GM20000 (cell line): ENCODE measurements around the gene ZNF275.
"Not testable (repeated sequence)": the region's sequence is repeated elsewhere in the genome, so short reads cannot be mapped to it uniquely, and the experiment has no call there.

Experiments used
- DNase-seq: peaks from one replicate; pipeline ENCODE4 v3.0.0; 2012; ENCODE audit warnings: low spot score
- TF ChIP-seq, protein P1 (sequence below): IDR thresholded peaks from 2 replicates; pipeline ENCODE4 v1.5.1; 2012; ENCODE audit warnings: mild to moderate bottlenecking, control low read depth; ENCODE audit errors: extremely low read depth, missing control alignments

ZNF275 gene, protein sequence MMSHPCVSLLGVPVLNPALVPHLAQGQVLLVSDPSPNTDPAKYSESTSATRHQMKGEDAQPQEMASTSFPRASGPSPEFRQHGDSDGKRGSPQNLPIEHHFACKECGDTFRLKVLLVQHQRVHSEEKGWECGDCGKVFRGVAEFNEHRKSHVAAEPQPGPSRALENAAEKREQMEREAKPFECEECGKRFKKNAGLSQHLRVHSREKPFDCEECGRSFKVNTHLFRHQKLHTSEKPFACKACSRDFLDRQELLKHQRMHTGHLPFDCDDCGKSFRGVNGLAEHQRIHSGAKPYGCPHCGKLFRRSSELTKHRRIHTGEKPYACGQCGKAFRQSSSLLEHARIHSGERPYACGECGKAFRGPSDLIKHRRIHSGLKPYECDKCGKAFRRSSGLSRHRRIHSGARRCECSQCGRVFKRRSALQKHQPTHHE

DNA sequence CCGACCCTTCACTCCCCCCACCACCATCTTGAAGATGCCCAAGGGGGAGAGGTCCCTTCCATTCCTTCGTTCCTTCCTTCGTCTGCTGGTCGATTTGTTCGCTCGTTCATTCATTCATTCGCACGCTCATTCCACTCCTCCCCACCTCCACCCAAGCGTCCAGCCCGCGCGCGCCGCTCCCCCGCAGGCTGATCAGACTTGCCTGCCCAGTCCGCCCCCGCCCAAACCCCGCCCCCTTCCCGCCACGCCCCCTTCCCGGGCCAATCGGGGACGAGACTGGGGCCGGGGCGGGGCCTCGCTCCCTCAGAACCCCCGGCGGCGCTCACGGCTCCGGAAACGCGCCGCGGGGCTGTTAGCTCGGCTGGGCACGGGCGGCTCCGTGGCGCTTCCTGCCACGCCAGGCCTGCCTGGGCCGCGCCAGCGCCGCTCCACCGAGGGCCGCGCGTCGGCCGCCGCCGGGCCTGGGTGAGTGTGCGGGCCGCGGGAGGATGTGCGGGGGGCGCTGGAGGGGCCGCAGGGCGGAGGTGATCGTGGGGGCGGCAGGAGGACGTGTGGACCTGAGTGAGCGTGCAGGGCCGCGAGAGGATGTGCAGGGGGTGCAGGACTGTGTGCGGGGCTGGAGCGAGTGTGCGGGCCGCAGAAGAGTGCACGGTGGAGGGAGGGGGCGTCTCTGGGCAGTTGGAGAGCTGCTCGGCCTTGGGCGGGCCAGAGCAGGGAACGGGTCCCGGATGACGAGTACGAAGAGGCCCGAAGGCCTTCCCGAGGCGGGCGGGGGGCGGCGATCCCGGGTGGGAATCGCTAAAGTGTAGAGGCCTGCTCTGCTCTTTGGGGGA, at the start of gene ZNF275:
ZNF275 (plus strand) TSS at position 333 of the 833 bp plus-strand sequence. CDS start 2,527 bp downstream, outside the sequence.
- TF ChIP-seq, protein P1, sequence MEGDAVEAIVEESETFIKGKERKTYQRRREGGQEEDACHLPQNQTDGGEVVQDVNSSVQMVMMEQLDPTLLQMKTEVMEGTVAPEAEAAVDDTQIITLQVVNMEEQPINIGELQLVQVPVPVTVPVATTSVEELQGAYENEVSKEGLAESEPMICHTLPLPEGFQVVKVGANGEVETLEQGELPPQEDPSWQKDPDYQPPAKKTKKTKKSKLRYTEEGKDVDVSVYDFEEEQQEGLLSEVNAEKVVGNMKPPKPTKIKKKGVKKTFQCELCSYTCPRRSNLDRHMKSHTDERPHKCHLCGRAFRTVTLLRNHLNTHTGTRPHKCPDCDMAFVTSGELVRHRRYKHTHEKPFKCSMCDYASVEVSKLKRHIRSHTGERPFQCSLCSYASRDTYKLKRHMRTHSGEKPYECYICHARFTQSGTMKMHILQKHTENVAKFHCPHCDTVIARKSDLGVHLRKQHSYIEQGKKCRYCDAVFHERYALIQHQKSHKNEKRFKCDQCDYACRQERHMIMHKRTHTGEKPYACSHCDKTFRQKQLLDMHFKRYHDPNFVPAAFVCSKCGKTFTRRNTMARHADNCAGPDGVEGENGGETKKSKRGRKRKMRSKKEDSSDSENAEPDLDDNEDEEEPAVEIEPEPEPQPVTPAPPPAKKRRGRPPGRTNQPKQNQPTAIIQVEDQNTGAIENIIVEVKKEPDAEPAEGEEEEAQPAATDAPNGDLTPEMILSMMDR, result no peak
- DNase-seq, result peak; percentile 94

DNA sequence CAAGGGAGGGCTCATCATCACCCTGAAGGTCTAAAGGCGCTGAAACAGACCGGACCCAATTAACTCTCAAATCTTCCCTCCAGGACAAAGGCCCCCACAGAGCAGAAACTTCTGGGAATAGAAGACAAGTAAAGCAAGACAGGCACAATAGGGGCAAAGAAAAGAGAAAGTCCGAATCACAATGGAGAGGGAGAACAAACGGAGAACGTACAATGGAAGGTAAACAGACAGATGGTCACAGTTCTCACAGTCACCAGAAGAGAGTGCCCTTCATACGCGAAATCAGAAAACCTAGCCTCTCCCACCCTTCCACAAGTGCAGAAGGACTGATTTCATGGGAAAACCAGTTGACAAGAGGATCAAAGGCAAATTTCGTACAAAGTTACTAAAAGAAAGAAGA, 48.3 kb upstream of the ZNF275 start:
- DNase-seq, result not testable (repeated sequence)

DNA sequence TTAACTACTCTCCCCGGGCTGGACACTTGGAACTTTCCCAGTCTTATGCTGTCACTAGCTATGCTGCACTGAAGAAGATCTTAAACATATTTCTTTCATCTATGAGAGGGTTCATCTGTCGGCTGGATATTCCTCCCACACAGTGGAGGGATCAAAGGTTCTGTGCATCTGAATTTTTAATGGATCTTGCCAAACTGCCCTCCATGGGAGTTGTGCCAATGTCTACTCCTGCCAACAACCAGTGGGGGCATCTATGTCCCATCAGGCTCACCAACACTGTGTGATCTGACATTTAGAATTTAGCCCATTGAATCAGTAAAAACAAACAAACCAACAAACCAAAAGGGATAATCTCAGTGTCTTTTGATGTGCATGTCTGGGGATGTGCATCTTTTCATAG, 45.1 kb upstream of the ZNF275 start:
- DNase-seq, result not testable (repeated sequence)

DNA sequence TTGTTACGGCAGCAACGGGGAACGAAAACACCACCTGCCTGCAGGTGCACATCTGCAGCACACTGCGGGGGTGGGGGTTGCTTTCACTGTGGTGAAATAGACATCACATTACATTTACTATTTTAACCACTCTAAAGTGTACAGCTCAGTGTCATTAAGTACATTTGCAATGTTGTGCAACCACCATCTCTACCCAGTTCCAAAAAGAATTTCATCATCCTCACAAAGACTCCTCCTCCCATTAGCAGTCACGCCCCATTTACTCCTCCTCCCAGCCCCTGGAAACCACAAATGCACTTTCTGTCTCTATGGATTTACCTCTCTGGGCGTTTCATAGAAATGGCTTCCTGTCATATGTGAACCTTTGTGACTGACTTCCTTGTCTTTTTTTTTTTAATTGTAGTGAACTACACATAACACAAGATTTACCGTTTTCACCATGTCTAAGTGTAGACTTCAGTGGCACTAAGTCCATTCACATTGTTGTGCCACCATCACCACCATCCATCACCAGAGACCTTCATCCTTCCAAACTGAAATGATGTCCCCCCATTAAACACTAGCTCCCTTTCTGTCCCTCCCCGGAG, 40.4 kb upstream of the ZNF275 start:
- not testable (repeated sequence) for DNase-seq

DNA sequence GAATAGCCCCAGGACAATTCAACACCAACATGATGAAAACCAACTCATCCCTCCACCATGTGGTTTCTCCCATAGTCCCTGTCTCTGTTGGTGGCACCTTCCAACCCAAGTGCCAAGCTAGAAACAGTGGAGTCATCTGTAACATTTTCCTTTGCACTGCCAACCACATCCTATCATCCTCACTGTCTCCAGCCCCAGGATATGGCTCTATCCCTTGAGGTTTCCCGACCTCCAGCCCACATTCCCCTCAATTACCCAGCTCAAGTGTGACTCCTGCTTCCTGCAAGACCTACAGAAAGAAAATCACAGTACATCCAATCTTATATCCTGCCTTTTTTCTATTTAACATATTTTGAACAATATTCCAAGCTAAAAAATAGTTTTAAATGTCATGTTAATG, 36.6 kb upstream of the ZNF275 start:
- no peak for DNase-seq

DNA sequence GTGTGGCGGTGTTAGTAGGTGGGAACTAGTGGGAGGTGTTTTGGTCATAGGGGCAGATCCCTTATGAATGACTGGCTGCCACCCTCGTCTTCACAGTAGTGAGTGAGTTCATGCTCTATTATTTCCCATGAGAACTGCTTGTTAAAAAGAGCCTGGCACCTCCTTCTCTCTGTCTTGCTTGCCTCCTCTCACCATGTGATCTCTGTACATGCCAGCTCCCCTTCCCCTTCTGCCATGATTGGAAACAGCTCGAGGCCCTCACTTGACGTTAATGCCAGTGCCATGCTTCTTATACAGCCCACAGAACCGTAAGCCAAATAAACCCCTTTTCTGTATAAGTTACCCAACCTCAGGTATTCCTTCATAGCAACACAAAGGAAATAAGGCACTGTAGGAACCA, 34.1 kb upstream of the ZNF275 start:
- no peak for DNase-seq

More for the DNA sequence above, 36.6 kb upstream of the ZNF275 start:
- TF ChIP-seq, protein P1, result no peak

DNA sequence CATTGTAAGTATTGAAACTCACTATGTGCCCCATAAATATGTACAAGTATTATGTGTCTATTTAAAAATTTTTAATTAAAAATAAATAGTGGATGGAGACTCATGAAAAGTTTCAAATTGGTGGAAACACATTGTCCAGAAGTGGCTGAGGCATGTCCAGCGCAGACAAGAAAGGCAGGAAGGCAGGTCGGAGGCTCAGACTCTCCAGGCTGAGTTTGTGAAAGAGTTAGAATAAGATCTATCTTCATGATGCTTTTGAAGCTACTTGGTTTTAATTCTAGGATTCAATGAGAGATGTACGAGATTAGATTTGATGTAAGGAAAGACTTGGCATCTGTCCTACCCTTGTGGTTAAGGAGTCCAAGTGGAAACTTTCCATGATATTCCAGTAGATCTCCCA, 32.2 kb upstream of the ZNF275 start:
- no peak for DNase-seq
- TF ChIP-seq, protein P1, result no peak

More for the DNA sequence above, 34.1 kb upstream of the ZNF275 start:
- TF ChIP-seq, protein P1, result no peak

DNA sequence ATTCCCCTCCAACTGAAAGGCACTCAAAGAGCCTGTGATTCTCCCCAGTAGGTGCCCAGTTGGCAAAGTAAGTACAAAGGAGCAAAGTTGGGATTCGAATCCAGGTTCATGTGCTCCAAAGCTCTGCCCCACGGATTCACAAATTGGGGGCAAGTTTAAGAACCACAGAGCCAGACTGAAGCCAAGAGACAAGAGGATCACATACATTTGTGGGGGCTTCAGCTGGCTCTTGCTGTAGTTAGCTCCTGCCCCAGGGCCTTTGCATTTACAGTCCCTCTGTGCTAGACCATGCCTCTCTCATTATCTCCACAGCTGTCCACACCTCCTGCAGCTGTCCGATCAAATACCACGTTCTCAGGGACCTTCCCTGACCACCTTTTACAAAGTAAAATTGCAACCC, 31.2 kb upstream of the ZNF275 start:
- no peak for DNase-seq
- TF ChIP-seq, protein P1, result no peak
